GM12892 (cell line): ENCODE measurements around the gene C12orf76.

Experiments used
- POLR2A ChIP-seq: IDR thresholded peaks from 2 replicates; pipeline ENCODE4 v1.6.1; 2011; ENCODE audit warnings: low read depth, low read length, control low read depth
- POLR2AphosphoS5 ChIP-seq: IDR thresholded peaks from 2 replicates; pipeline ENCODE4 v1.6.1; 2011; ENCODE audit warnings: low read depth, low read length, control low read depth

DNA sequence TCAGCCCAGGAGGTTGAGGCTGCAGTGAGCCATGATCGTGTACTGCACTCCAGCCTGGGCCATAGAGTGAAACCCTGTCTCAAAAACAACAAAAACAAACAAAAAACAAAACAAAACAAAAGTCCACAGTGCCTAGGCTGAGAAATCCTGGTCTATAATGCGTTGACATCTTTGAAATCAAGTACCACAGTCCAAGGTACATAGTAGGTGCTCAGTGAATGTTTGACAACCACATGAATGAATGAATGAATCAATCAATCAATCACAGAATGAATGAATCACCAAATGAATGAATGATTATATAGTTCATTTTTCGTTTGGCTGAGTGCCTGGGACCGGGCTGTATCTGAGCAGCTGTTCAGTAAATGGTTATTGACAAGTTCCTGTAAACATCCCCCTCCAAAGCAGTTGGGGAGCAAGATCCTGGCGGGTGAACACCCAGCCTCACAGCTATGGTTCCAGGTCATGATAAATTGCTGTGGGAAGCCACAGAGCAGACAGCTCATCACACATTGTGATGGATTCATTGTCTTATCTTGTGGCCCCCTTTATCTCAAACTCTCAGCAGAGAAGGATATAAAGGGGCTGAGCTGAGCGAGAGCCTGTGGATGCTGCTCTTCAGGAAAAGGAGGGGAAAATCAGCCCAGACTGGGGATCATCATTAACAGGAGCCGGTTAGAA is 45.4 kb upstream of the C12orf76 start:
- no peak for TF ChIP-seq POLR2AphosphoS5
- no peak for TF ChIP-seq POLR2A
